GM10266 (cell line): ENCODE data around the gene IL18.

ENCODE experiments used
- DNase-seq: peaks from one replicate; pipeline ENCODE4 v3.0.0; 2012; ENCODE audit errors: extremely low spot score
- CTCF ChIP-seq: IDR thresholded peaks from 2 replicates; pipeline ENCODE4 v1.5.1; 2012; ENCODE audit warnings: mild to moderate bottlenecking, low read depth; ENCODE audit not compliant: control insufficient read depth, insufficient read depth; ENCODE audit errors: missing control alignments

The IL18 gene

GRCh38 chr11:112159098-112160065 lies 4.5 kb downstream of the IL18 start:
- TF ChIP-seq CTCF, result no peak
- DNase-seq, result no peak

- TF ChIP-seq CTCF, result no peak
- DNase-seq, result no peak
Observed at GRCh38 chr11:112156956-112157766, 6.7 kb downstream of the IL18 start.

- no peak for TF ChIP-seq CTCF
- no peak for DNase-seq
Observed at GRCh38 chr11:112156153-112156955, 7.5 kb downstream of the IL18 start.

GRCh38 chr11:112150517-112150916 lies 13.4 kb downstream of the IL18 start:
- TF ChIP-seq CTCF, result no peak
- DNase-seq, result no peak

- no peak for DNase-seq
- no peak for TF ChIP-seq CTCF
Observed at GRCh38 chr11:112143597-112143996, 20.3 kb downstream of the IL18 start.

- no peak for TF ChIP-seq CTCF
- no peak for DNase-seq
Observed at GRCh38 chr11:112134473-112134872, 29.4 kb downstream of the IL18 start.
